Measurements from ENCODE around the gene ARFIP1. TPM values are rescaled to one million over a fixed set of nuclear protein-coding genes. Genes with fewer than 3 reads are reported as not detected.

ARFIP1 gene, protein sequence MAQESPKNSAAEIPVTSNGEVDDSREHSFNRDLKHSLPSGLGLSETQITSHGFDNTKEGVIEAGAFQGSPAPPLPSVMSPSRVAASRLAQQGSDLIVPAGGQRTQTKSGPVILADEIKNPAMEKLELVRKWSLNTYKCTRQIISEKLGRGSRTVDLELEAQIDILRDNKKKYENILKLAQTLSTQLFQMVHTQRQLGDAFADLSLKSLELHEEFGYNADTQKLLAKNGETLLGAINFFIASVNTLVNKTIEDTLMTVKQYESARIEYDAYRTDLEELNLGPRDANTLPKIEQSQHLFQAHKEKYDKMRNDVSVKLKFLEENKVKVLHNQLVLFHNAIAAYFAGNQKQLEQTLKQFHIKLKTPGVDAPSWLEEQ
- 43.8 and 61.2 TPM in 2 replicates for total RNA-seq

GRCh38 chr4:152779513-152780266, at the start of gene ARFIP1, which contains the start of gene TIGD4:
Gene ARFIP1, plus strand, starts transcription at chr4:152779954. Its CDS starts 49,680 bp downstream, at chr4:152829634.
Gene TIGD4, minus strand, starts transcription at chr4:152779730. Its CDS starts 8,726 bp downstream, at chr4:152771004.

DNA sequence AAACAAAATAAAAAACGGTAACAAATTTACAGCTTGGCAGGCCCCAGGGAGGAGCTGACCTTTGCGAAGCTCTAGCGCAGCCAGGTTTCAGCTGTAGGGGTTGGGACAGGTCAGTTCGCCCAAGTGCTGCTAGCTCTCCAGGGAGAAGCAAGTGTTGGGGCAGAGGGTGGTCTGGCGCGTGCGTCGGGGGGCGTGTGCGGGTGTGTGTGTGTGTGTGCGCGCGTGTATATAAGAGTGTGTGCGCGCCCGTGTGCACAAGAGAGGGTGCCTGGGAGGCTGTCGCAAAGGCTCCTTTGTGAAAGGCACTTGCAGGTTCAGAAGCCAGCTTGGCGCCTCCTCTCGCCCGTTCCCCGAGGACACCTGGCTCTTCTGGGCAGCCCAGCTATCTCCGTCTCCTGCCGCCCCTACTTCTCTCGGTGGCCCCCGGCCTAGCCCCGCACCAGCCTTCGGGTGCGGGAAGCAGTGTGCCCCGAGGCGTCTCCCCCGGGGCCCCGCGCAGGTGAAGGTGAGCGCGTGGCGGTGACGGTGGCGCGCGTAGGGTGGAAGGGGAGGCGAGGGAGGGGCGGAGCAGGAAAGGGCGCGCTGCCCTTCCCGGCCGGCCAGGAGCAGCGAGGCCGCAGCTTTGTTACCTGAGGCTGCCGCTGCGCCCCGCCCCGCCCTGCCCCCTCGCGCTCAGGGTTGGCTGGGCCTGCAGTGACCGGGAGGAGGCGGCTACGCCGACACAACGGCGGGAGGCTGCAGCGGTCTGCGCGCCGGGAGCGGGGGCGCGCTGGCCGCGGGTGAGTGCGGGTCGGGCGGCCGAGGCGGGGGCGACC, 156.1 kb downstream of the ARFIP1 start, which contains the start of gene FHDC1:
TSS of gene FHDC1 (plus strand) at position 693 of the 815 bp plus-strand sequence. CDS start 6,735 bp downstream, outside the sequence.

Other genes starting within 250 kb of the ARFIP1 start
- gene FBXW7, start 243.9 kb upstream of the ARFIP1 start, total RNA-seq = 59.5 and 67.2 TPM in 2 replicates
- 0.83 and 2.8 TPM in 2 replicates for gene TMEM154, start 100.0 kb upstream of the ARFIP1 start, total RNA-seq
- 0.17 and 0.29 TPM in 2 replicates for gene TIGD4, start 224 bp upstream of the ARFIP1 start, total RNA-seq
- under 0.01 and 0.17 TPM in 2 replicates for gene FHDC1, start 156.4 kb downstream of the ARFIP1 start, total RNA-seq